LNCAP (cell line): Measurements from ENCODE around the gene PARD3B.

Experiments
- CTCF ChIP-seq: fragments of 450-650 bp; IDR thresholded peaks from 2 replicates; pipeline ENCODE4 v1.5.1; 2017; ENCODE audit warnings: mild to moderate bottlenecking

PARD3B gene

GRCh38 chr2:204794624-204795023, 249.3 kb downstream of the PARD3B start:
- no peak for TF ChIP-seq CTCF

- no peak for TF ChIP-seq CTCF
Measured at GRCh38 chr2:204795156-204795555, 249.9 kb downstream of the PARD3B start.

GRCh38 chr2:204796581-204796980, 251.3 kb downstream of the PARD3B start:
- no peak for TF ChIP-seq CTCF

- TF ChIP-seq CTCF: no peak
Measured at GRCh38 chr2:204799791-204800190, 254.5 kb downstream of the PARD3B start.

GRCh38 chr2:204808494-204808893, 263.2 kb downstream of the PARD3B start:
- TF ChIP-seq CTCF: no peak

GRCh38 chr2:204824751-204825453, 279.6 kb downstream of the PARD3B start:
- no peak for TF ChIP-seq CTCF

- TF ChIP-seq CTCF: no peak
Measured at GRCh38 chr2:204825681-204826080, 280.4 kb downstream of the PARD3B start.
